Measurements from ENCODE around the gene CISH. TPM values are rescaled to one million over a fixed set of nuclear protein-coding genes. Genes with fewer than 3 reads are reported as not detected.

The CISH gene
- total RNA-seq, 4 donors from 2014 or later = 5.5 to 15.5 (median 5.8) TPM

- TF ChIP-seq POLR2A (IDR thresholded peaks at IDR 0.05) = no peak
- TF ChIP-seq CTCF (IDR thresholded peaks at IDR 0.05) = no peak
- no peak for TF ChIP-seq EP300 (IDR thresholded peaks at IDR 0.05)
- 100% methylated on average over 1 of the region's 1 CpG for WGBS, 2 donors
- no peaks in the 10 kb centered on the region for H3K9me3 ChIP-seq
Observed at GRCh38 chr3:50642382-50642781, 30.8 kb upstream of the CISH start.

GRCh38 chr3:50639055-50639494, 27.5 kb upstream of the CISH start:
- H3K4me1 ChIP-seq = peaks cover 0 to 14% (median 2%) of the 10 kb centered on the region in 4 donors
- no peaks in the 10 kb centered on the region for H3K9me3 ChIP-seq
- no peak overlapping the region for H3K4me3 ChIP-seq
- WGBS, 2 donors = 74 to 95% methylated on average over 5 to 6 of the region's 6 CpGs
- no peak for DNase-seq (ENCODE audit: low spot score in 2 of 2)
- no peaks in the 10 kb centered on the region for H3K27me3 ChIP-seq
- H3K27ac ChIP-seq = no peak overlapping the region
- TF ChIP-seq CTCF (IDR thresholded peaks at IDR 0.05) (no peak), EP300 (IDR thresholded peaks at IDR 0.05) (no peak), POLR2A (IDR thresholded peaks at IDR 0.05) (no peak)
- H3K36me3 ChIP-seq = peaks cover 0 to 44% (median 0%) of the 10 kb centered on the region in 3 donors

More at GRCh38 chr3:50642382-50642781, 30.8 kb upstream of the CISH start:
- Histone ChIP-seq H3K27ac (no peak overlapping the region), H3K27me3 (no peaks in the 10 kb centered on the region), H3K36me3 (peaks cover 0 to 77% (median 0%) of the 10 kb centered on the region in 3 donors), H3K4me1 (peaks cover 0 to 14% (median 0%) of the 10 kb centered on the region in 4 donors), H3K4me3 (no peak overlapping the region)
- no peak for DNase-seq (ENCODE audit: low spot score in 2 of 2)

- Histone ChIP-seq H3K4me1 (peaks cover 0 to 22% (median 2%) of the 10 kb centered on the region in 4 donors), H3K27ac (no peak overlapping the region), H3K9me3 (no peaks in the 10 kb centered on the region), H3K36me3 (peaks cover 0 to 33% (median 0%) of the 10 kb centered on the region in 3 donors), H3K27me3 (no peaks in the 10 kb centered on the region), H3K4me3 (no peak overlapping the region)
- no peak for DNase-seq (ENCODE audit: low spot score in 2 of 2)
- TF ChIP-seq POLR2A (IDR thresholded peaks at IDR 0.05) (no peak), CTCF (IDR thresholded peaks at IDR 0.05) (no peak), EP300 (IDR thresholded peaks at IDR 0.05) (no peak)
- WGBS, 2 donors = 75 to 81% methylated on average over 3 of the region's 3 CpGs
Observed at GRCh38 chr3:50637945-50638344, 26.4 kb upstream of the CISH start.

- H3K9me3 ChIP-seq = no peaks in the 10 kb centered on the region
- WGBS, 2 donors = 83 to 89% methylated on average over 4 of the region's 4 CpGs
- H3K4me1 ChIP-seq = peaks cover 0 to 28% (median 4%) of the 10 kb centered on the region in 4 donors
- peaks cover 0 to 23% (median 0%) of the 10 kb centered on the region in 3 donors for H3K36me3 ChIP-seq
- TF ChIP-seq CTCF (IDR thresholded peaks at IDR 0.05) (no peak), POLR2A (IDR thresholded peaks at IDR 0.05) (no peak), EP300 (IDR thresholded peaks at IDR 0.05) (no peak)
- no peaks in the 10 kb centered on the region for H3K27me3 ChIP-seq
- no peak for DNase-seq (ENCODE audit: low spot score in 2 of 2)
- no peak overlapping the region for H3K27ac ChIP-seq
- H3K4me3 ChIP-seq = no peak overlapping the region
Observed at GRCh38 chr3:50637011-50637410, 25.4 kb upstream of the CISH start.

- no peak overlapping the region for H3K27ac ChIP-seq
- no peak for DNase-seq (ENCODE audit: low spot score in 2 of 2)
- no peak overlapping the region for H3K4me3 ChIP-seq
- peaks cover 0 to 4% (median 0%) of the 10 kb centered on the region in 3 donors for H3K36me3 ChIP-seq
- TF ChIP-seq POLR2A (IDR thresholded peaks at IDR 0.05) (no peak), EP300 (IDR thresholded peaks at IDR 0.05) (no peak), CTCF (IDR thresholded peaks at IDR 0.05) (no peak)
- H3K4me1 ChIP-seq = peaks cover 0 to 40% (median 8%) of the 10 kb centered on the region in 4 donors
- H3K9me3 ChIP-seq = no peaks in the 10 kb centered on the region
- H3K27me3 ChIP-seq = no peaks in the 10 kb centered on the region
Observed at GRCh38 chr3:50635066-50635465, 23.5 kb upstream of the CISH start.
